Brain microvascular endothelial cell (primary cell): Measurements from ENCODE around the gene DLAT.

Experiments
- DNase-seq: peaks from one replicate; pipeline ENCODE4 v3.0.0-alpha.2; 2020
- H3K27ac ChIP-seq: fragments of 250-450 bp; sonication (Bioruptor Pico); 2 replicates; pipeline ENCODE4 v1.5.1; 2020; ENCODE audit warnings: mild to moderate bottlenecking, moderate library complexity
- H3K27me3 ChIP-seq: fragments of 250-450 bp; sonication (Bioruptor Pico); replicated peaks from 2 replicates; pipeline ENCODE4 v1.5.1; 2020; ENCODE audit warnings: mild to moderate bottlenecking
- H3K36me3 ChIP-seq: fragments of 250-450 bp; sonication (Bioruptor Pico); replicated peaks from 2 replicates; pipeline ENCODE4 v1.5.1; 2020; ENCODE audit warnings: mild to moderate bottlenecking
- H3K4me3 ChIP-seq: 2 replicates; pipeline ENCODE4 v1.5.1; 2011; ENCODE audit warnings: low read depth, mild to moderate bottlenecking, control low read depth, low read length, moderate library complexity
- in situ Hi-C: cut with HindIII; loops from 2 replicates; pipeline ENCODE4 v1.10.0; 2017; ENCODE audit warnings: low sequenced_read_pairs, low pct_ligation_motif_present
- TF ChIP-seq, protein P1 (sequence below): IDR thresholded peaks from 2 replicates; pipeline ENCODE4 v1.5.1; 2011; ENCODE audit warnings: low read depth, mild to moderate bottlenecking, moderate library complexity, low read length, control low read depth, inconsistent platforms; ENCODE audit errors: missing control alignments

The DLAT gene

DNA sequence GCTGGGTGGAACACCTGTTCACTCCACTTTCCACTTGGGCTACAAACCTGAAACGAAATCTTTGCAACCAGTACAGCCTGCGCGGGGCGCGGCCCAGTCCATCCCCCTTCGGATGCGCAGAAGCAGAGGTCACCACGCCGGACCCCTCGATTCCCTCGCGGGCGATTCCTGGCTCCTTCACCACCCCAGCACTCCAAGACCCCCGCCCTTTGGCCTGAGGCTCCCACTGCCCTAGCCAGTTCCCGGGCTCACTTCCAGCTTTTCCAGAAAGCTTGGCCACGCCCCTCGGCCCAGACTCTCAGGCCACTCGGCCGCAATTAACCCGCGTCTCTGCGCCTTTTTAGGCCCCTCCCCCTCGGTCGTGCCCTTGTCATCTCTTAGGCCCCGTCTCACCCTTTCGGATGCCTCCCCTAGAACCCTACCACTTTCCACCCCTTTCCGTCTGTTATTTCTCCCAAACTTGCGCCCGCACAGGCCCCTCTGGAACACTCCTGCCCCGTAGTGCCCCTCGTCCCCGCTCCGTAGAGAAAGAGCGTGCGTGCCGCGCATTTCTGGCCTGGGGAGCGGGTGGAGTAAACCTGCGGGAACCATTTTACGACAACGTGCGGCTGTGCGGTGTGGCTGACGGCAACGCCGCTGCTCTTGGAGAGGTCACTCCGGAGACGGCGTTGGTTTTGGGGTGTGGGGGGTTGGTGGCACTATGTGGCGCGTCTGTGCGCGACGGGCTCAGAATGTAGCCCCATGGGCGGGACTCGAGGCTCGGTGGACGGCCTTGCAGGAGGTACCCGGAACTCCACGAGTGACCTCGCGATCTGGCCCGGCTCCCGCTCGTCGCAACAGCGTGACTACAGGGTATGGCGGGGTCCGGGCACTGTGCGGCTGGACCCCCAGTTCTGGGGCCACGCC lies at the start of gene DLAT:
DLAT (plus strand) TSS at position 636 of the 906 bp plus-strand sequence; CDS start at position 701, 65 bp downstream.
- peak within 1 kb of the TSS; percentile 65 for H3K27ac ChIP-seq

DNA sequence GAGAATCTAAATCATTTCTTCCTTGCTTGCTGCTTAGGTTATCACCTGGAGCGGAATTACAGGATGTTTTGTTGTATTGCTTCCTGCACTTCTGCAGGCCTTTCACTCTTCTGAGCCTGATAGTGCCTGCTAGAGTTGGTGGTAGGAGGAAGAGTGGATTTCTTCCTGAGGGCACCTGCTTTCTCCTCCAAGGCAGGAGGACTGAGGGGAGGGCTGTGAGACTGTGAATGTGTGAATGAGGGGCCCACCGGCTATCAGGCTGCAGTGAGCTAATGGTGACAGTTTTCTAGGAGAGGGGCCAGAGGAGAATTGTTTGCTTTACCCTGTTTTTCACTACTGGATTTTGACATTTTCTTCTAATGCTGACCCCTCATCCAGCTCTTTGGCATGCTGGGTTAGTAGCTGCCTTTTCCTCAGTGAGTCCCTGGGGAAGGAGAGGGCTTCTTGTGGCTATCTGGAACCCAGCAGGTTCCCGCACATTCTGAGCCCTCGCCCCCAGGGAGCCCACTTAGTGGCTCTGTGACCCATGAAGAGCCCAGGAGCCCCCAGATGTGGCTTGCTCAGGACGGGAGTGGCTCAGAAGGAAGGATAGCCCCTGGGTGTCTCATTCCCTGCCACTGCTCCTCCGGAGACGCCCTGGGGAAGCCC lies 49.0 kb upstream of the DLAT start:
- Histone ChIP-seq H3K4me3 (peak overlapping the region; percentile 76), H3K27me3 (no peaks in the 10 kb centered on the region), H3K36me3 (peaks cover 5% of the 10 kb centered on the region), H3K27ac (no peak overlapping the region)
- DNase-seq: no peak
- in situ Hi-C loops: no loop called here
- TF ChIP-seq, protein P1, sequence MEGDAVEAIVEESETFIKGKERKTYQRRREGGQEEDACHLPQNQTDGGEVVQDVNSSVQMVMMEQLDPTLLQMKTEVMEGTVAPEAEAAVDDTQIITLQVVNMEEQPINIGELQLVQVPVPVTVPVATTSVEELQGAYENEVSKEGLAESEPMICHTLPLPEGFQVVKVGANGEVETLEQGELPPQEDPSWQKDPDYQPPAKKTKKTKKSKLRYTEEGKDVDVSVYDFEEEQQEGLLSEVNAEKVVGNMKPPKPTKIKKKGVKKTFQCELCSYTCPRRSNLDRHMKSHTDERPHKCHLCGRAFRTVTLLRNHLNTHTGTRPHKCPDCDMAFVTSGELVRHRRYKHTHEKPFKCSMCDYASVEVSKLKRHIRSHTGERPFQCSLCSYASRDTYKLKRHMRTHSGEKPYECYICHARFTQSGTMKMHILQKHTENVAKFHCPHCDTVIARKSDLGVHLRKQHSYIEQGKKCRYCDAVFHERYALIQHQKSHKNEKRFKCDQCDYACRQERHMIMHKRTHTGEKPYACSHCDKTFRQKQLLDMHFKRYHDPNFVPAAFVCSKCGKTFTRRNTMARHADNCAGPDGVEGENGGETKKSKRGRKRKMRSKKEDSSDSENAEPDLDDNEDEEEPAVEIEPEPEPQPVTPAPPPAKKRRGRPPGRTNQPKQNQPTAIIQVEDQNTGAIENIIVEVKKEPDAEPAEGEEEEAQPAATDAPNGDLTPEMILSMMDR: no peak

More for the DNA sequence above, at the start of gene DLAT:
- in situ Hi-C loops: no loop called here
- no peaks in the 10 kb centered on the region for H3K27me3 ChIP-seq
- DNase-seq: peak; percentile 70
- TF ChIP-seq, protein P1: no peak
- peaks cover 15% of the 10 kb centered on the region for H3K36me3 ChIP-seq
- H3K4me3 ChIP-seq: peak within 1 kb of the TSS; percentile 94

DNA sequence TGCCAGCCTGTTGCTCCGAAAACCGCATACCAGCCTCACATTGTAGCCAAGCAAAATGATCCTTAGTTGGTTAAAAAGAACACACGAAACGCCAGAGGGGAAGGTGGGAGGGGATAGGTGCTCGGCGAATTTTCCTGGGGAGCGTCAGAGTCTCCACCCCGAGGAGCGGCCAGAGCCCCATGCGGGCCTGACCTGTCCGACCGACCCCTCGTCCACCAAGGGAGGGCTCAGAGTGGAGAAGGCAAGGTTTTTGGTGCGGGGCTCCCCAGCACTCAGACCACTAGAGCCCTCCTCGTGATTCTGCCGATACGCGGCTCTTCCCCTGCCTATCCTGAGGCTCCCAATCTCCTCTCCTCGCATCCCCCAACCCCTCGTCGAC lies 48.5 kb upstream of the DLAT start:
- Histone ChIP-seq H3K27ac (no peak overlapping the region), H3K36me3 (peaks cover 7% of the 10 kb centered on the region), H3K4me3 (peak overlapping the region; percentile 76), H3K27me3 (no peaks in the 10 kb centered on the region)
- DNase-seq: no peak
- TF ChIP-seq, protein P1: no peak
- in situ Hi-C loops: no loop called here

DNA sequence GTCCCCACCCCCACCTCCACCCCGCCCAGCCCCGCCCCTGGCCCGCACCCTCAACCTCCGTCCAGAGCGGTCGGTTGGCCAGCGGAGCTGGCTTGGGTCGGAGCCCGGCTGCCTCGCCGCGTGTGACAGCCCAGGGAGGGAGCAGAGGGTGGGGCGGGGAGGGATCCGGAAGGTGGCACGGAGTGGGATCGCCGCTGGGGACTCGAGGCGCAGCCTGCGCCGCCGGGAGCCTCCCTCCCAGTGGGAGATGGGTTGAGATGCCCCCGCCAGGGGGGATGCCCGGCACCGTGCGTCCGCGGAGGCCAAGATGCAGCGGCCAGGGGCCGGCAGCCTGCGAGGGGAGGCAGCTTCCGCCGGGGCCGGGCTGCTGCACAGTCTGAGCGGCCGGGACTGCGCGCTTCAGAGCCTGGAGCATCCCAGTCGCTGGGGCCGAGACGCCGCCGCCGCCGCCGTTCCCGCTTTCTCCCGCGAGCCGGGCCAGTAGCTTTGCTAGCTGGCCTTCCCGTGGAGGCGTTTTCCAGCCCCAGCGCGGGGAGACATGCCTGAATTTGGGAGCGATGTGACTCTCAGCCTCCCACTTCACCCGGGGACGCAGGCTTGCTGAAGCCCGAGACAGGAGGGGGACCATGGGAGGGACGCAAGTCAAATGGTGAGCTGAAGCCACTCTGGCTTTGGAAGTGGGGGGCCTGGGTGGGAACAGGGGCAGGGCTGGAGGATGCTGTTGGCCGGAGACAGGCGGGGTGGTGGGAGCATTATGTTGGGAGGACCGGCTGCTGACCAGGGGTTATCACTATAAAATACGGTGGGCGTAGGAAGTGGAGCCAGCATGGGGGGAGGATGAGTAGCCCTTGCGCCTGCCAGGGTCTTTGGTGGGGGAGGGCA lies 47.8 kb upstream of the DLAT start:
- Histone ChIP-seq H3K4me3 (peak overlapping the region; percentile 76), H3K36me3 (peaks cover 7% of the 10 kb centered on the region), H3K27me3 (no peaks in the 10 kb centered on the region), H3K27ac (peak overlapping the region; percentile 34)
- in situ Hi-C loops: no loop called here
- TF ChIP-seq, protein P1: no peak
- peak; percentile 29 for DNase-seq

DNA sequence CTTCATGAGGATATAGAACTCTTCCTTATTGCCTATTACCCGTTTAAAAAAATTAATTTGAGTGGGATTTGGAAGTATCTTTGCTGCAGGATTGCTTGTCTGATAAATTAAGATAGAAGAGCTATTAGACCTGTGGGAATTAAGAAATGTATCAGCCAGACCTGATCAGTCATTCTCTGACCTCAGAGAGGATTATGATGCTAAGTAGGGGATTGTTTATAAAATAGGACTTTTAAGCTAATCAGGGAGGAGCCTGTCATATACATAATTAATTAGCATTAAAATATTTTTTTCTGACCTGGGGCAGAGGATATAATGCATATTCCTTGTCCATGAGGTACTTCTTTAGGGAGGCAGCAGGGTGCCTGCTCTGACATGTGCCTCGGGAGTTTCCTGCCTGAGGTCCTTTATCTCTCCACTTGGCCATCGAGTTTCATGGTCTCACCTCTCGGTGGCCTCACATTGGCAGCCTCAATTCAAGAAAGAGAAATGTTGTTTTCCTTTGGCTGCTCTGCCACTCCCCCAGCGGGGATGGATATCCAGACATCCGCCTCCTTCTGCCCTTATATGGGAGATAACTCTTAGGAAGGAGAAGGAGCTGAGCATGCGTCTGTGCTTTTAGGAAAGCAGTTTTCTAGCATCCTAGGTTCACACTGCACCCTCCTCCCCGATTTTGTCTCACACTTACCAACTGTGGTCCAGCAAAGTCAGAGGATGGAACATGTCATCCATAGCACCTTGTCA lies 47.0 kb upstream of the DLAT start:
- no peaks in the 10 kb centered on the region for H3K27me3 ChIP-seq
- H3K36me3 ChIP-seq: peaks cover 14% of the 10 kb centered on the region
- H3K27ac ChIP-seq: no peak overlapping the region
- H3K4me3 ChIP-seq: peak overlapping the region; percentile 76
- TF ChIP-seq, protein P1: peak; percentile 23
- in situ Hi-C loops: no loop called here
- DNase-seq: peak; percentile 80
